HEK293 (cell line): ENCODE data around the gene NUB1.

Source experiments
- KLF16 ChIP-seq: fragments of 450-650 bp; formaldehyde crosslinking; IDR thresholded peaks from 2 replicates; pipeline ENCODE4 v1.5.1; 2017; ENCODE audit warnings: missing biosample characterization, missing genetic modification characterization
- ZBTB21 ChIP-seq: fragments of 450-650 bp; formaldehyde crosslinking; IDR thresholded peaks from 2 replicates; pipeline ENCODE4 v1.5.1; 2017; ENCODE audit warnings: missing biosample characterization, missing genetic modification characterization
- ZEB2 ChIP-seq: fragments of 450-650 bp; formaldehyde crosslinking; IDR thresholded peaks from 2 replicates; pipeline ENCODE4 v1.5.1; 2016; ENCODE audit warnings: missing biosample characterization, missing genetic modification characterization
- ZFP3 ChIP-seq: fragments of 450-650 bp; formaldehyde crosslinking; IDR thresholded peaks from 2 replicates; pipeline ENCODE4 v1.5.1; 2016; ENCODE audit warnings: low read depth, missing biosample characterization, missing genetic modification characterization
- ZNF16 ChIP-seq: fragments of 450-650 bp; formaldehyde crosslinking; IDR thresholded peaks from 2 replicates; pipeline ENCODE4 v1.5.1; 2016; ENCODE audit warnings: low read depth, missing biosample characterization, missing genetic modification characterization
- ZNF311 ChIP-seq: fragments of 450-650 bp; formaldehyde crosslinking; IDR thresholded peaks from 2 replicates; pipeline ENCODE4 v1.5.1; 2017; ENCODE audit warnings: missing biosample characterization, missing genetic modification characterization, borderline replicate concordance
- ZNF571 ChIP-seq: fragments of 450-650 bp; formaldehyde crosslinking; IDR thresholded peaks from 2 replicates; pipeline ENCODE4 v1.5.0; 2017; ENCODE audit warnings: missing biosample characterization, missing genetic modification characterization
- ZNF677 ChIP-seq: fragments of 450-650 bp; IDR thresholded peaks from 2 replicates; pipeline ENCODE4 v1.5.0; 2018; ENCODE audit warnings: missing biosample characterization, mild to moderate bottlenecking, missing genetic modification characterization, moderate library complexity
- TF ChIP-seq, protein P1 (sequence below): fragments of 450-650 bp; formaldehyde crosslinking; IDR thresholded peaks from 2 replicates; pipeline ENCODE4 v1.5.1; 2016; ENCODE audit warnings: missing biosample characterization, missing genetic modification characterization
- TF ChIP-seq, protein P2 (sequence below): fragments of 450-650 bp; formaldehyde crosslinking; IDR thresholded peaks from 2 replicates; pipeline ENCODE4 v1.5.1; 2016; ENCODE audit warnings: missing biosample characterization, missing genetic modification characterization
- TF ChIP-seq, protein P3 (sequence below): fragments of 450-650 bp; formaldehyde crosslinking; IDR thresholded peaks from 2 replicates; pipeline ENCODE4 v1.5.1; 2016; ENCODE audit warnings: missing biosample characterization, missing genetic modification characterization

DNA sequence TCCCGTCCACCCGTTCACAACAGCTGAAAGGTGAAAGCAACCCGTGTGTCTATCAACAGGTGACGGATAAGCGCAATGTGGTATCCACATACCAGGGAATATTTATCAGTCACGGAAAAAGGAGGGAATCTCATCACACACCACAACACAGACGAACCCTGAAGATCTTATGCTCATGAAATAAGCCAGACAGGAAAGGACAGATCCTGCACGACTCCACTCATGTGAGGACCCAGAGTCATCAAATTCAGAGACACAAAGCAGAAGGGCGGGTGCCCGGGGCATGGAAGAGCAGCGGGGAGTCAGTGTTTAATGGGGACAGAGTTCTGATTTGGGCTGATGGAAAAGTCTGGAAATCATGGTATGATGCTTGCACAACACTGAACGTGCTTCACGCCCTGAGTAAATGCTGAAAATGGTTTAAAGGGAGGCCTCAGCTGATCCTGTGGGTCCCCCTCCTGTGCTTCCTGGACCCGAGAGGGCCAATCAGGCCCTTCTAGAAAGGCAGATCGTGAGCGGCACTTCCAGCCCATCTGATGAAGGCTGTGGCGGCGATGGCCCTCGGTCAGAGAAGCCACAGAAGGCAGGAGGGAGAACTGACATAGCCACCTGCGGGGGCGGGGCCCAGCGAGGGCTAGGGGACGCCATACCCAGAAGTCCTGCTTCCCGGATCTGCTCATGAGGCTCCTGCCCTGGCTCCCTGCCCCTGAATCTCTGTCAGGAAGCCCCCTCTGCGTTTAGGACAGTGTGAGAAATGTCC, 49.2 kb downstream of the NUB1 start:
- TF ChIP-seq, protein P1, sequence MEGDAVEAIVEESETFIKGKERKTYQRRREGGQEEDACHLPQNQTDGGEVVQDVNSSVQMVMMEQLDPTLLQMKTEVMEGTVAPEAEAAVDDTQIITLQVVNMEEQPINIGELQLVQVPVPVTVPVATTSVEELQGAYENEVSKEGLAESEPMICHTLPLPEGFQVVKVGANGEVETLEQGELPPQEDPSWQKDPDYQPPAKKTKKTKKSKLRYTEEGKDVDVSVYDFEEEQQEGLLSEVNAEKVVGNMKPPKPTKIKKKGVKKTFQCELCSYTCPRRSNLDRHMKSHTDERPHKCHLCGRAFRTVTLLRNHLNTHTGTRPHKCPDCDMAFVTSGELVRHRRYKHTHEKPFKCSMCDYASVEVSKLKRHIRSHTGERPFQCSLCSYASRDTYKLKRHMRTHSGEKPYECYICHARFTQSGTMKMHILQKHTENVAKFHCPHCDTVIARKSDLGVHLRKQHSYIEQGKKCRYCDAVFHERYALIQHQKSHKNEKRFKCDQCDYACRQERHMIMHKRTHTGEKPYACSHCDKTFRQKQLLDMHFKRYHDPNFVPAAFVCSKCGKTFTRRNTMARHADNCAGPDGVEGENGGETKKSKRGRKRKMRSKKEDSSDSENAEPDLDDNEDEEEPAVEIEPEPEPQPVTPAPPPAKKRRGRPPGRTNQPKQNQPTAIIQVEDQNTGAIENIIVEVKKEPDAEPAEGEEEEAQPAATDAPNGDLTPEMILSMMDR = no peak
- TF ChIP-seq ZNF311 = no peak
- no peak for TF ChIP-seq ZNF677 (tag by site-specific recombination)
- TF ChIP-seq KLF16 (tag by site-specific recombination) = no peak
- no peak for TF ChIP-seq ZFP3 (tag by site-specific recombination)
- no peak for TF ChIP-seq ZEB2 (tag by site-specific recombination)
- no peak for TF ChIP-seq ZNF16 (tag by site-specific recombination)
- no peak for TF ChIP-seq ZBTB21 (tag by site-specific recombination)
- TF ChIP-seq, protein P2, sequence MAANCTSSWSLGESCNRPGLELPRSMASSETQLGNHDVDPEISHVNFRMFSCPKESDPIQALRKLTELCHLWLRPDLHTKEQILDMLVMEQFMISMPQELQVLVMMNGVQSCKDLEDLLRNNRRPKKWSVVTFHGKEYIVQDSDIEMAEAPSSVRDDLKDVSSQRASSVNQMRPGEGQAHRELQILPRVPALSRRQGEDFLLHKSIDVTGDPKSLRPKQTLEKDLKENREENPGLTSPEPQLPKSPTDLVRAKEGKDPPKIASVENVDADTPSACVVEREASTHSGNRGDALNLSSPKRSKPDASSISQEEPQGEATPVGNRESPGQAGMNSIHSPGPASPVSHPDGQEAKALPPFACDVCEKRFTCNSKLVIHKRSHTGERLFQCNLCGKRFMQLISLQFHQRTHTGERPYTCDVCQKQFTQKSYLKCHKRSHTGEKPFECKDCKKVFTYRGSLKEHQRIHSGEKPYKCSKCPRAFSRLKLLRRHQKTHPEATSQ = no peak
- TF ChIP-seq, protein P3, sequence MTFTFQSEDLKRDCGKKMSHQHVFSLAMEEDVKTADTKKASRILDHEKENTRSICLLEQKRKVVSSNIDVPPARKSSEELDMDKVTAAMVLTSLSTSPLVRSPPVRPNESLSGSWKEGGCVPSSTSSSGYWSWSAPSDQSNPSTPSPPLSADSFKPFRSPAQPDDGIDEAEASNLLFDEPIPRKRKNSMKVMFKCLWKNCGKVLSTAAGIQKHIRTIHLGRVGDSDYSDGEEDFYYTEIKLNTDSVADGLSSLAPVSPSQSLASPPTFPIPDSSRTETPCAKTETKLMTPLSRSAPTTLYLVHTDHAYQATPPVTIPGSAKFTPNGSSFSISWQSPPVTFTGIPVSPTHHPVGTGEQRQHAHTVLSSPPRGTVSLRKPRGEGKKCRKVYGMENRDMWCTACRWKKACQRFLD (tag by site-specific recombination) = no peak
- TF ChIP-seq ZNF571 (tag by site-specific recombination) = no peak
